Large intestine (tissue), 1 donor: Measurements from ENCODE around the gene ZNF37A. TPM values are rescaled to one million over a fixed set of nuclear protein-coding genes. Genes with fewer than 3 reads are reported as not detected.

ENCODE experiments used
- polyA plus RNA-seq: library from polyadenylated mRNA; unstranded; fragments of 120-200 nt; gene quantifications from one replicate; pipeline ENCODE4 v1.2.1, GENCODE V29; 2013

The ZNF37A gene
- polyA plus RNA-seq, 1 donor = 12.9 TPM

Other genes starting within 250 kb of the ZNF37A start
- gene ZNF248, start 236.7 kb upstream of the ZNF37A start, polyA plus RNA-seq = 25.1 TPM
- 7.0 TPM for gene ZNF25, start 117.7 kb upstream of the ZNF37A start, polyA plus RNA-seq
- 40.9 TPM for gene ZNF33A, start 83.7 kb upstream of the ZNF37A start, polyA plus RNA-seq